ENCODE data around the gene DMRTA1. TPM values are rescaled to one million over a fixed set of nuclear protein-coding genes. Genes with fewer than 3 reads are reported as not detected.

Gene DMRTA1, protein sequence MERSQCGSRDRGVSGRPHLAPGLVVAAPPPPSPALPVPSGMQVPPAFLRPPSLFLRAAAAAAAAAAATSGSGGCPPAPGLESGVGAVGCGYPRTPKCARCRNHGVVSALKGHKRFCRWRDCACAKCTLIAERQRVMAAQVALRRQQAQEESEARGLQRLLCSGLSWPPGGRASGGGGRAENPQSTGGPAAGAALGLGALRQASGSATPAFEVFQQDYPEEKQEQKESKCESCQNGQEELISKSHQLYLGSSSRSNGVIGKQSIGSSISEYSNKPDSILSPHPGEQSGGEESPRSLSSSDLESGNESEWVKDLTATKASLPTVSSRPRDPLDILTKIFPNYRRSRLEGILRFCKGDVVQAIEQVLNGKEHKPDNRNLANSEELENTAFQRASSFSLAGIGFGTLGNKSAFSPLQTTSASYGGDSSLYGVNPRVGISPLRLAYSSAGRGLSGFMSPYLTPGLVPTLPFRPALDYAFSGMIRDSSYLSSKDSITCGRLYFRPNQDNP
- total RNA-seq = not detected

DNA sequence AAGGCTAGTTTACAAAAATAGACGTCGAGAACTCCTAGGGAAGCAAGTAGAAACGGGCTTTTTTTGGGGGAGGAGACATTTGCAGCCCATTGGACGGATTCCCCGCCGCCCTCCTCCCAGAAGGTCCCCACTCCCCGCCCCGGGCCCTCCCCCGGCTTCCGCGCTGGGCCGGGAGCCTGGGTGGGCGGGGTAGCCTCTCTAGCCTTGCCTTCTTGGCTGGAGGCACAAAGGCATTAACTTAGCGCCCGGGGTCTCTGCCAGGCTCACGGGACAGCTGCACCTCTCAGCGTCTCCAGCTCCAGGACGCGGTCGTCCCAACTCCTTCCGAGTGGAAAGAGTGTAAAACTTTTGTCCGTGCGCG, at the start of gene DMRTA1:
Gene DMRTA1, plus strand, starts transcription at position 236 of the 361 bp plus-strand sequence. CDS start 242 bp downstream, outside the sequence.
- TF ChIP-seq, protein P1, sequence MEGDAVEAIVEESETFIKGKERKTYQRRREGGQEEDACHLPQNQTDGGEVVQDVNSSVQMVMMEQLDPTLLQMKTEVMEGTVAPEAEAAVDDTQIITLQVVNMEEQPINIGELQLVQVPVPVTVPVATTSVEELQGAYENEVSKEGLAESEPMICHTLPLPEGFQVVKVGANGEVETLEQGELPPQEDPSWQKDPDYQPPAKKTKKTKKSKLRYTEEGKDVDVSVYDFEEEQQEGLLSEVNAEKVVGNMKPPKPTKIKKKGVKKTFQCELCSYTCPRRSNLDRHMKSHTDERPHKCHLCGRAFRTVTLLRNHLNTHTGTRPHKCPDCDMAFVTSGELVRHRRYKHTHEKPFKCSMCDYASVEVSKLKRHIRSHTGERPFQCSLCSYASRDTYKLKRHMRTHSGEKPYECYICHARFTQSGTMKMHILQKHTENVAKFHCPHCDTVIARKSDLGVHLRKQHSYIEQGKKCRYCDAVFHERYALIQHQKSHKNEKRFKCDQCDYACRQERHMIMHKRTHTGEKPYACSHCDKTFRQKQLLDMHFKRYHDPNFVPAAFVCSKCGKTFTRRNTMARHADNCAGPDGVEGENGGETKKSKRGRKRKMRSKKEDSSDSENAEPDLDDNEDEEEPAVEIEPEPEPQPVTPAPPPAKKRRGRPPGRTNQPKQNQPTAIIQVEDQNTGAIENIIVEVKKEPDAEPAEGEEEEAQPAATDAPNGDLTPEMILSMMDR (IDR thresholded peaks at IDR 0.05) = no peak
- Mint-ChIP-seq H3K4me3 (peak within 1 kb of the TSS; percentile 20), H3K4me1 (ENCODE audit: low read depth) (peaks cover 5% of the 10 kb centered on the region), H3K27me3 (peaks cover 38% of the 10 kb centered on the region), H3K36me3 (ENCODE audit: low read depth) (no peaks in the 10 kb centered on the region), H3K27ac (no peak within 1 kb of the TSS), H3K9me3 (peaks cover under 1% of the 10 kb centered on the region)
- intact Hi-C loops (cut with micrococcal nuclease) = loop anchor here (10.0 kb wide), 1 partner anchor 332 kb away; no protein-coding TSS in a partner anchor
- DNase-seq = peak; percentile 12
- ATAC-seq = peak; percentile 53
- ChIA-PET POLR2A (no interaction called here), CTCF (no interaction called here)

DNA sequence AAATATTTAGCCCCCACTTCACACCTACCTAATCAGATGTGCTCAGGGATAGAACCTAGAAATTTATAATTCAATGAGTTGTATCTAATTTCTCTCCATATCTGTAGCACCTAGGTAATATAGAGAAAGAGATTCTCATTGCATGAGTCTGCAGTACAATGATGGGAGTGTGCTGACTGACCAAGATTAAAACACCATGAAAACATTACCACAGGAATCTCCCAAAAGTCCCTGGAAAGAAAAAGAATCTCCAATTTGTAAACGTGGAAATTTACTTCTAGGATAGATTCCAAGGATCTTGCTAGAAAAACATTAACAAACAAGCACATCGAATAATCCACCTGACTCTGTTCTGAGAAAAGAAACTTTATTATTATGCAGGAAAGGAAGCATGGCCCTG, 45.0 kb upstream of the DMRTA1 start:
- H3K27me3 Mint-ChIP-seq = peaks cover 3% of the 10 kb centered on the region
- CTCF ChIA-PET = no interaction called here
- H3K4me1 Mint-ChIP-seq (ENCODE audit: low read depth) = no peaks in the 10 kb centered on the region
- no peak overlapping the region for H3K27ac Mint-ChIP-seq
- DNase-seq (no peak), ATAC-seq (no peak)
- TF ChIP-seq, protein P1 (IDR thresholded peaks at IDR 0.05) = no peak
- intact Hi-C loops (cut with micrococcal nuclease) = no loop called here
- no peaks in the 10 kb centered on the region for H3K36me3 Mint-ChIP-seq (ENCODE audit: low read depth)
- H3K4me3 Mint-ChIP-seq = no peak overlapping the region
- no peaks in the 10 kb centered on the region for H3K9me3 Mint-ChIP-seq
- POLR2A ChIA-PET = no interaction called here

DNA sequence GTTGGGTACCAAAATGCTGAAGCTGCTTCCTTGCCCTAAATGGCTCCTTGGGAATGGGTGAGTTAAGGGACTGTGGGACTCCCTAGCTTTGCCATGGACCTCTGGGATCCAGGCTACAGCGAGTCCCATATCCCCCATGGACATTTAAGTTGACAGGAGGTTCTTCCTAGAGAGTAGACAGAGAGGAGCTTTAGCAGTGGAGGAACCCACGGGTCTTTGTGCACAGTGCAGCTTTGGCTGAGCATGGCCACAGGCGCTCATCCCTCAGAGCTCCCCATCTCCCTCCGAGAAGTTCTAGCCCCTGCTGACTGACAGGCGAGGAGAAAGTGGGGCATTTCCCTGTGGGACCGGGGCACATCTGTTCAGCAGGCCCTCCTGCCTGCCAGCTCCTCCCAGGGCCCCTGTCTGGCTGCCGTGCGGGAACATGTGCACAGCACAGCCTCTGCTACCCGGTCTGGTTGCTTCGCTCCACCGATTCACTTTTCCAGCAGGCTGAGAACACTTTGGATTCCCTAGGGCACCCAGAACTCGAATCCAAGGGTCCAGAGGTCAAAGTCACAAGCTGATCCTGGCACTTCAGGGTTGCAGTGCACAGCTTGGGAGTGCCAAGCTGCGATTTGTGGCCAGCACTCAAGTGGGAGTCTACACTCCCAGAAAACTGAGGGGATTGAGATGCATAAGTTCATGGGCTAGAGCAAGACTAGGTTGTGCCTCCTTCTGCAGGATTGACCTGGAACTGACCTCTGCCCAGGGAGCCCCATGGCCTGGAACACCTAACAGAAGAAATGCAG, 40.6 kb upstream of the DMRTA1 start:
- H3K4me1 Mint-ChIP-seq (ENCODE audit: low read depth) = no peaks in the 10 kb centered on the region
- no peaks in the 10 kb centered on the region for H3K9me3 Mint-ChIP-seq
- H3K27ac Mint-ChIP-seq = no peak overlapping the region
- ATAC-seq (no peak), DNase-seq (no peak)
- H3K4me3 Mint-ChIP-seq = no peak overlapping the region
- POLR2A ChIA-PET = no interaction called here
- CTCF ChIA-PET = interaction anchor here (1.4 kb wide), 1 partner anchor 10 kb away, joined by 3 read pairs; no protein-coding TSS in a partner anchor
- intact Hi-C loops (cut with micrococcal nuclease) = no loop called here
- peaks cover 3% of the 10 kb centered on the region for H3K27me3 Mint-ChIP-seq
- H3K36me3 Mint-ChIP-seq (ENCODE audit: low read depth) = no peaks in the 10 kb centered on the region
- TF ChIP-seq, protein P1 (IDR thresholded peaks at IDR 0.05) = no peak

DNA sequence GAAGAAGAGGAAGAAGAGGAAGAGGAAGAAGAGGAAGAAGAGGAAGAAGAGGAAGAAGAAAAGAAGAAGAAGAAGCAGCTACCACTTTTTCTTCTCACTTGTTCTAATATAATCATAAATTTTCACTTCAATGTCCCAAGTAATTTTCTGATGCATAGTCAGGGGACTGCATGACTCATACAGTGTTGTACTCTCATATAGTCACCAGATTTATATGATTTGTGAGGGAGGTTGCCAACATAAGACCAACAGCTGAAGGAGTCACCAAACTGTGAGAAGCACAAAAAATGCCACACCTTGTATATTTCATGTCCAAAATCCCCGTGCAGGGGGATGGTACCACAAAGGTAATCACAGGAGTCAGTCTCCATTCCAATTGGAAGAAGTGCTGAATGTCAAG, 32.7 kb upstream of the DMRTA1 start:
- TF ChIP-seq, protein P1 (IDR thresholded peaks at IDR 0.05) = no peak
- H3K27ac Mint-ChIP-seq = no peak overlapping the region
- POLR2A ChIA-PET = no interaction called here
- no peak overlapping the region for H3K4me3 Mint-ChIP-seq
- H3K4me1 Mint-ChIP-seq (ENCODE audit: low read depth) = no peaks in the 10 kb centered on the region
- CTCF ChIA-PET = no interaction called here
- no peaks in the 10 kb centered on the region for H3K27me3 Mint-ChIP-seq
- ATAC-seq (no peak), DNase-seq (no peak)
- H3K9me3 Mint-ChIP-seq = no peaks in the 10 kb centered on the region
- intact Hi-C loops (cut with micrococcal nuclease) = no loop called here
- no peaks in the 10 kb centered on the region for H3K36me3 Mint-ChIP-seq (ENCODE audit: low read depth)

Data from activated CD8-positive, alpha-beta T cell treated with anti-CD3 and anti-CD28 coated beads for 36 hours (primary cell).